ENCODE data around the gene ARSG.
A peak's percentile ranks its signal among the peaks of the same experiment; 100 is the strongest.

The ARSG gene

DNA sequence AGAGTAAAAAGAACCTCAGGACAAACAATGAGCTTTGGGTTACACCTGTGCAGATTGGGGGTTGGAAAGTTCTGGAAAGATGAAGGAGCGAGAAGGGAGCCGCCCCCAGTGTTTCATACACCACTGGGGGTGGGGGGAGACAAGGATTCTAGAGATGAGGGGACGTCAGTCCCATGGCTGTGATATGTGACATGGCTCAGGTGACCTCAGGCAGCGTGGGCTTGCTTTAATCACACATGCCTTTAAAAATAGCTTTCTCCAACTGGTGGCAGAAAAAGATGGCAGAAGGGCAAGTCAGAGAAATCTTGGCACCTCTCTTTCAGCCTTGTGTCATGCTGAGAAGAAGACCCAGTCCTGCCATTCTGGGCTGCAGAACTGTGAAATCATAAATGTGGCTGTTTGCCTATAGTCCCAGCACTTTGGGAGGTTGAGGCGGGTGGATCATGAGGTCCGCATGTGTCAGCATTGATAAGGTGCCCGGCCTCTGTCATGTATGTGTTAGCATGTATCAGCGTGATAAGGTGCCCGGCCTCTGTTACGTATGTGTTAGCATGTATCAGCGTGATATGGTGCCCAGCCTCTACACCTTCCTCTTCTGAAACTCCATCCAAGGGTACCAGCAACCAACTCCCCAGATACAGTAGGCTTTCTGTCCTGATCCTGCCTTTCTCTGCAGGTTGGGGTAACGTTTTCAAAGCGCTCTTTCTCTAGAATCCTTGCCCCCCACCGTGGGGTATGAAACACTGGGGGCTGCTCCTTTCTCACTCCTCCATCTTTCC is 141.0 kb downstream of the ARSG start:
- TF ChIP-seq, protein P1, sequence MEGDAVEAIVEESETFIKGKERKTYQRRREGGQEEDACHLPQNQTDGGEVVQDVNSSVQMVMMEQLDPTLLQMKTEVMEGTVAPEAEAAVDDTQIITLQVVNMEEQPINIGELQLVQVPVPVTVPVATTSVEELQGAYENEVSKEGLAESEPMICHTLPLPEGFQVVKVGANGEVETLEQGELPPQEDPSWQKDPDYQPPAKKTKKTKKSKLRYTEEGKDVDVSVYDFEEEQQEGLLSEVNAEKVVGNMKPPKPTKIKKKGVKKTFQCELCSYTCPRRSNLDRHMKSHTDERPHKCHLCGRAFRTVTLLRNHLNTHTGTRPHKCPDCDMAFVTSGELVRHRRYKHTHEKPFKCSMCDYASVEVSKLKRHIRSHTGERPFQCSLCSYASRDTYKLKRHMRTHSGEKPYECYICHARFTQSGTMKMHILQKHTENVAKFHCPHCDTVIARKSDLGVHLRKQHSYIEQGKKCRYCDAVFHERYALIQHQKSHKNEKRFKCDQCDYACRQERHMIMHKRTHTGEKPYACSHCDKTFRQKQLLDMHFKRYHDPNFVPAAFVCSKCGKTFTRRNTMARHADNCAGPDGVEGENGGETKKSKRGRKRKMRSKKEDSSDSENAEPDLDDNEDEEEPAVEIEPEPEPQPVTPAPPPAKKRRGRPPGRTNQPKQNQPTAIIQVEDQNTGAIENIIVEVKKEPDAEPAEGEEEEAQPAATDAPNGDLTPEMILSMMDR (IDR thresholded peaks at IDR 0.05; ENCODE audit: low read depth, low read length, missing control alignments) = no peak
- no peak overlapping the region for H3K4me3 ChIP-seq (ENCODE audit: low read depth, low read length)
- no peak for DNase-seq (ENCODE audit: low read depth)

DNA sequence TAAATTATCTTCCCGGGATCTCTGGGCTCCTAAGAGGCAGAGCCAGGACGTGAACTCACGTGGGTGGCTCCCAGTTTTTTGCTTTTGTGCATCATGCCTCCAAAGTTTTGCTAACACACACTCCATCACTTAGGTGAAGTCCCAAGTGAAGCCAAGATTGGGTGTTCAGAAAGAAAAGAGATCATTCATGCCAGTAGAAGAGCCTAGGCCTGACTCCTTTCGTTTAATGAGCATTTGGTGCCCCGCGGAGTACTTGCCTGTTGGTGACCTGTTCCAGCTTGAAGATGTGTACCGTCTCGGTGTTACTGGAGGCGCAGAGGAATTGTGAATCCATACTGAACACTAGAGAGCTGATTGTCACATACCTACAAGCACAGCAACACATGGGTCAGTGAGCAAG is 141.9 kb downstream of the ARSG start:
- no peak overlapping the region for H3K4me3 ChIP-seq (ENCODE audit: low read depth, low read length)
- TF ChIP-seq, protein P1 (IDR thresholded peaks at IDR 0.05; ENCODE audit: low read depth, low read length, missing control alignments) = no peak
- DNase-seq (ENCODE audit: low read depth) = no peak

DNA sequence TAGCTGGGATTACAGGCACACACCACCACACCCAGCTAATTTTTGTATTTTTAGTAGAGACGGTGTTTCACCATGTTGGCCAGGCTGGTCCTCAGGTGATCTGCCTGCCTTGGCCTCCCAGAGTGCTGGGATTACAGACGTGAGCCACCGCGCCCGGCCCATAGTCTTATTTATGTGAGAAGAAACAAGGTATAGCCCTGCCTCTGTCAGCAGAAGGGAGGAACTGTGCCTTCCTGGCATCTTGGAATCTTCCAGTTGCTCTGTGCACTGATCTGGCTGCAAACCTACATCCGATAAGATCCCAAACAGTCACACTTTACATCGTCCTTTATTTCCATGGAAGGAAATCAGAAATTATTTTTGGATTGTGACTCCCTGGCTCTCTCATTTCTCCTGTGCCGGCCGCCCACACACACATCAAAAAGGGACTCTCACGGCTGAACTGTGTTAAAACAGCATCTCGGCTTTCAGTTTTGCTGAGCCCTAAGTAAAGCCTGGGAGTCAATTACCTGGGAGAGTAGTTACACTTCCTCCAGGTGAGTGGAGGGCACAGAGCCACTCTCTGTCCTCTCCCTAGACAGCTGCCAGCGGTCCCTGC is 142.7 kb downstream of the ARSG start:
- TF ChIP-seq, protein P1 (IDR thresholded peaks at IDR 0.05; ENCODE audit: low read depth, low read length, missing control alignments) = no peak
- no peak for DNase-seq (ENCODE audit: low read depth)
- no peak overlapping the region for H3K4me3 ChIP-seq (ENCODE audit: low read depth, low read length)

DNA sequence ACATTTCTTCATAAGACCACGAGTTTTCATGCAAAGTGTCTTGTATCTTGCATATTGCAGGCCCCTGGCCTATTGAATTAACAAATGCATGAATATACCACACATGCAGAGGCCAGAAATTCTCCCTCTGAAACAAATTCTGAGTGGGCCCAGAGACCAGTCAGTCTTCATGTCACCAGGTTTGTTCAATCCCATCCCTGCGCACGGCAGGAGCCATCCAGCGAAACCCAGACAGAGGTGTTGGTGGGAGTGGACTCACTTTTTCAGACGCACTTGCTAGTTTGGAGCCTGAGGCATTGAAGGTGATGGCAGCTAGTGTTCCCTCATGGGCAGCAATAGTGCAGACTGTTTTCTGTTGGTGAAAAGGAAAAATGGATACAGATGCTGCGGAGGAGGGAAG is 144.1 kb downstream of the ARSG start:
- DNase-seq (ENCODE audit: low read depth) = no peak
- TF ChIP-seq, protein P1 (IDR thresholded peaks at IDR 0.05; ENCODE audit: low read depth, low read length, missing control alignments) = no peak
- no peak overlapping the region for H3K4me3 ChIP-seq (ENCODE audit: low read depth, low read length)

DNA sequence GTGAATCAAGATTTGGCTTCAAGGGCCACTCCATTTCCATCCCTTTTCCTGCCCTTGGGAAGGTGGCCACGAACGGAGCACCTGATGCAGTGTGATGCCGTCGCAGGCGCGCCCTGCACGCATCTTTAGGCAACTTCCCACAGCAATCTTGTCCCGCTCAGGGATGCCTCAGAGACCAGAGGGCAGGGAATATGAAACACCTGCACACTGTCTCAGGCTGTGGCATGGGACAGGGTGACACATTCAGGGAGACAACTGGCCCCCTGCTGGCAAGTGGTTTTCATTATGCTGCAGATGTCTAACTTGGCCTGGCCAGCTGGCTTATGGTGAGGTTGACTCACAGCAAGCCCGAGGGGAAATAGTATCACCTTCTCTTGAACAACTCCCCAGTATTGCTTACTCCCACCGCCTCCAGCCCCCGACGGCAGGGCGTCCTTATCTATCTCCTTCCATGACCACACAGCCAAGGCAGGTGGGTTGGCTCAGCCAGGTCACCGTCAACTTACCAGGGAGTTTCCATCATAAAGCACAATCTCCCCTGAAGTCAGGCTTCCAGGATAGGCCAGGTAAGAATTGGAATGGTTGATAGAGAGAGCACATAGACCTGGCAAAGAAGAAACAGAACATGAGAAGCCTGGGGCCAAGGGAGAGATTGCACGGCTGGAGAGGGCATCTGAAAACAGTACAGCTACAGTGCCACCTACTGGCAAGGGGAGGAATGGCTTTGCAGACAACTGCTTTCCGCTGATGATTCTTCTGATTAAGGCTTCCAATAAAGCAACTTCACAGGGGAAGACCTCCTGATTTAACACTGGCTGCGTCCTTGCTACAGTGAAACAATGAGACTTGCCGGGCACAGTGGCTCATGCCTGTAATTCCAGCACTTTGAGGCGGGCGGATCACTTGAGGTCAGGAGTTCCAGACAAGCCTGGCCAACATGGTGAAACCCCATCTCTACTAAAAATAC is 144.9 kb downstream of the ARSG start:
- no peak for DNase-seq (ENCODE audit: low read depth)
- TF ChIP-seq, protein P1 (IDR thresholded peaks at IDR 0.05; ENCODE audit: low read depth, low read length, missing control alignments) = peak; percentile 99
- H3K4me3 ChIP-seq (ENCODE audit: low read depth, low read length) = no peak overlapping the region

DNA sequence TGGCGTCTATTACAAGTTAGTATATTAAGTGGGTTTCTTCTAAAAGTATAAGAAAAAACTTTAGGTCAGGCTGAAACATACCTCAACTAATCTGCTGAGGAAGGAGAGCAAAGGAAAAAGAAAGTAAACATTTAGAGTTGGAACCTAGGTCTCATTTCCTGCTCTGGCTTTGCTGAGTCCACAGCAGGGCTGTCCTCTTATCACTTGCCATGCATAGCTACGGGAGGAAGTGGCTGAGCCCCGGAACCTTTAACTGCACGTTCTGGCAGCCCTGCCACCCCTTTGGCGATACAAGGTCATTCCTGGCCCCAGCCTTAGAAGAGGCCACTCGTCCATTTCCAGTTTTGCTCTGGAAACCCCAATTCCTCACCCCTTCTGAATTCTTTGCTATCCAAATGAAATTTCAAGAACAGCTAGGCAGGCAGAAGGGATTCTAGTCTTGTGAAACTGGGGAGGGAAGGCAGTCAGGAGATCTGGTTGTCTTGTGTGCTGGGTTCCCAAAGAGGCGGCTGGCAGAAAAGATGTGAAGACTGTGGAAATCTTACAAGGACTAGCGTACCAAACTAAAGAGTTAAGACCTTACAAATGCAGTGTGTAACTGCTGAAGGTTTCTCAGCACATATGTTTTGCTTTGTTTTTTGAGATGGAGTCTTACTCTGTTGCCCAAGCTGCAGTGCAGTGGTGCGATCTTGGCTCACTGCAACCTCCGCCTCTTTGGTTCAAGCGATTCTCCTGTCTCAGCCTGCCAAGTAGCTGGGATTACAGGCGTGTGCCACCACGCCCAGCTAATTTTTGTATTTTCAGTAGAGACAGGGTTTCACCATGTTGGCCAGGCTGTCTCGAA is 146.9 kb downstream of the ARSG start:
- no peak overlapping the region for H3K4me3 ChIP-seq (ENCODE audit: low read depth, low read length)
- DNase-seq (ENCODE audit: low read depth) = no peak

More for the DNA sequence above, 146.9 kb downstream of the ARSG start:
- TF ChIP-seq, protein P1 (IDR thresholded peaks at IDR 0.05; ENCODE audit: low read depth, low read length, missing control alignments) = no peak

Data from GM12864 (cell line).